G401.6 (cell line): ENCODE results near the gene EDN2.

ENCODE experiments used
- FAIRE-seq: peaks from 2 replicates; lab custom pipeline; 2012; peaks lifted over from hg19 to GRCh38; lab: Jason Lieb, UNC

EDN2 gene

GRCh38 chr1:41483001-41483850 is 1.3 kb downstream of the EDN2 start:
- no peak for FAIRE-seq

- FAIRE-seq, result no peak
Measured at GRCh38 chr1:41482001-41482765, 2.3 kb downstream of the EDN2 start.

- no peak for FAIRE-seq
Measured at GRCh38 chr1:41481109-41481775, 3.2 kb downstream of the EDN2 start.

GRCh38 chr1:41480204-41481108 is 4.0 kb downstream of the EDN2 start:
- FAIRE-seq, result no peak

- FAIRE-seq, result no peak
Measured at GRCh38 chr1:41479808-41480160, 4.7 kb downstream of the EDN2 start.

- no peak for FAIRE-seq
Measured at GRCh38 chr1:41479000-41479807, 5.3 kb downstream of the EDN2 start.

- FAIRE-seq, result no peak
Measured at GRCh38 chr1:41478118-41478748, 6.2 kb downstream of the EDN2 start.

DNA sequence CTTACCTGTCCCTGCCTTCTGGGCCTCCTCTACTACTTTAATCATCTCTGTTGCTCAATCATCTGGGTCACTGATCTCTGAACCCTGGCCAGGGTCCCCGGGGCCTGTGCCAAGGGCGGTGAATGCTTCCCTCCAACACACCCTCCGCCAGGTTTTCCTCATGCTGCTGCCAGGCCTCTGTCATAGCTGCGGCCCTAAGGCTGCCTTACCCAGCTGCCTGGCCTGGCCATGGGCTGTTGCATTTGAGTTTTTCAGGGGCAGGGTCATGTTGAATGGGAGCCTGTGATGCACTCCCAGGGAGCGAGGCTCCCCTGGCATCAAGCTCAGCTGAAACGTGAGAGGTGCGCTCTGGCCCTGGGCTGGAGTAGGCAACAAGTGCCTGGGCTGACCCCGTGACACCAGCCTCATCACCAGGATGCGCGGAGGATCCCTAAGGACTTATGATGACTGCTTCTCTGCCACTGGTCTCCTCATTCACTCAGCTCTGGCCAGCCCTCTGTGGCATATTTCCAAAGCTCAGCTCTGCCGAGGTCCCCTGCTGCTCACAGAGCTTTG is 7.6 kb downstream of the EDN2 start:
- FAIRE-seq, result no peak

- FAIRE-seq, result no peak
Measured at GRCh38 chr1:41475859-41476567, 8.5 kb downstream of the EDN2 start.

DNA sequence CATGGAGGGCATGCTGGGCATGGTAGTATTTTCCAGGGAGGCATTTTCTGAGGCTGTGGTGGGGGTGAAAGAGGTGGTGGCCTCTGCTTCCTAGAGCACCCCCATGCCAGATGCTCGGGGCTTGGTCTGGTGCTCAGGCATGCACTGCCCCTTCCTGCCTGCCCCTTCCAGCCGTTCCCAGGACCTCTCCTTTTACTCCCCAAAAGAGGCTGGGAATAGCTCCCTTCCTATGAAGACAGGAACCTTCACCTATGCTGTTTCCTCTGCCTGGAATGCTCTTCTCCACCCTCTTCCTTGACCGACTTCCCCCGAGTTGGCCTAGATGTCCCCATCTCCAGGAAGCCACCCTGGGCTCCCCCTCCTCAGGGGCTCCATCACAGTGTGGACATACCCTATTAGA is 9.1 kb downstream of the EDN2 start:
- no peak for FAIRE-seq

GRCh38 chr1:41474490-41475271 is 9.8 kb downstream of the EDN2 start:
- FAIRE-seq, result no peak

DNA sequence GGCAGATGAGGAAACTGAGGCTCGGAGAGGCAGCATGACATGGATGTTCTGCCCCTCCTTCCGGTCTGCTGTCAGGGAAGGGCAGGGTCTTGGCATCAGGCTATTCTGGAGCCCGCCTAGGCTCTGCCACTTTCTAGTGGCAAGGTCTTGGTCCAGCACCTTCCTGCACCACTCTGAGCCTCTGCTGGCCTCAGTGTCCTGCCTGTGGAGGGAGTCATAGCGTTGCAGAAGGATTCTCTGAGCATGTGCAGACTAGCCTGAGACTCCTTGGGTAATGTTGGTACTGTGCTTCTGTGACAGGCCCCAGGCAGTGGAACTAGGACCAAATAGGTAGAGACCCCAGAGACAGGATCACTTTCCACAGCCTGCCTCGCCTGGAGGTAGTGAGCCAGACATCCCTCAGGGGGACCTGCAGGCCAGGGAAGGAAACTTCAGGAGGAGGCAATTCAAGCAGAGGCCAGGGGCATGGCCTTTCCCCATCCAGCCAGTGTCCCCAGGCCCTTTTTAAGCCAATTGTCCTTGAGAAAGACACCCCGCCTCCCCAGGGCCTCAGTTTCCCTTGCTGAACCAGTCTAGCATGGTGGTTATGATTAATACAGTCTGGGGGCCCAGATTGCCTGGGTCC is 10.6 kb downstream of the EDN2 start:
- FAIRE-seq, result no peak

DNA sequence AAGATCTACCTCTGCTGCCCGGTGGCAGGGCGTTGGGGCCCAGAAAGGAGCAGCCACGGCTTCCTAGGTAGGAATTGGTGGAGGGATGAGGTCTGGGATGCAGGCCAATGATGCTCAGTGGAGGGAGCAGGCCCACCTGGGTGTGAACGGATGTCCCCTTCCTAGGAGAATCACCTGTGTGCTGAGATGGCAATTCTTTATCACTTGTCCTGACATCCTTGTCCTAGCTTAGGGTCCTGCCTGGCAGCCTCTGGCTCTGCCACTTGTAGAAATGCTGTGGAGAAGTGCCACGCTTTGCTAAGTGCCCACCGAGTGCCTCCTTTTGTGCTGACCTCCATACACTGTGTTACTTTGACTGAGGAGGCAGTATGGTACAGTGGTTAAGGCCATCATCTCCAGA is 12.8 kb downstream of the EDN2 start:
- FAIRE-seq, result no peak

GRCh38 chr1:41469706-41470105 is 14.8 kb downstream of the EDN2 start:
- no peak for FAIRE-seq

DNA sequence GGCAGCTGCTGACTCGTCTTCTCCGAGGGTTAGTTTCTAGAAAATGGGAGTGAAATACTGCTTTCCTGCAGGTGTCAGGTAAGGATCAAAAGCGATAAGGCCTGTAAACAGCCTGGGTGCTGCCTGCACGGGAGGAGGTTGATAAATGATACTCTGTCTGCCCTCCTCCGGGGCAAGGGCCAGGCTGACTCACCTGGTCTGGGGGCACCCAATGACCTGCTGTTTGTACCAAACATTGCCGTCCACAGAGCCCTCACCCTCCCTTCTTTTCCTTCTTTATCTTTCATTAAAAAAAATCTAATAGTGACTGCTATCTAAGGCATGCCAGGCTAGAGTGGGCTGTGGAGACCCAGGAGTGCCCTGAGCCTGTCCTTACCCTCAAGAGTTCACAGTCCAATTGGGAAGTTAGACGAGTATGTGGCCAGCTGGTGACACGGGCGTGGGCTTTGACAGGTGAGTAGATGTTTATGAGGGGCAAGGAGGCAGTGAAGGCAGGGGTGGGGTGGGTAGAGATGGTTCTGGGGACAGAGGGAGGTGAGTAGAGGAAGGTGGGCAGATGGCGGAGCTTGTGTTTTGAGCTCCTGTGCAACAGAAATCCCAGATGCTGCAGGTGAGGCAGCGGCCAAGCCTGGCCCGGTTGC is 16.2 kb downstream of the EDN2 start:
- FAIRE-seq, result no peak

GRCh38 chr1:41467673-41468072 is 16.8 kb downstream of the EDN2 start:
- no peak for FAIRE-seq

DNA sequence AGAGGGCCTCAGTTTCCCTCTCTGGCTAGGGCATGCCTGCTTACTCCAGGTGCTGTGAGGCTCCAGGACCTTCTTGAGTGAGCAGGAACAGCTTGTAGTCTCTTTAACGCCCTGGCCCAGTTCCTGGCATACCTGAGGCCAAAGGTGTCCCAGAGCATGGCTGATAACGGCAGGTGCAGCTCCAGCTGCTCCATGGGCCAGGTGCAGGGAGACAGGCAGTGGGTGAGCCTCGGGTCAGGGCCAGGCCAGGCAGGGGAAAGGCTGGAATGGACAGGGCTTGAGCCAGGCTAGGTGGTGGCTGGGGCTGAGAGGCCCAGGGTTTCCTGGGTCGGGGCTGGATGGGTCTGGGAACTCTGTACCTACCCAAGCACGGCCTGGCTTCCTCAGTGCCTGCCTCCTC is 18.3 kb downstream of the EDN2 start:
- FAIRE-seq, result no peak

DNA sequence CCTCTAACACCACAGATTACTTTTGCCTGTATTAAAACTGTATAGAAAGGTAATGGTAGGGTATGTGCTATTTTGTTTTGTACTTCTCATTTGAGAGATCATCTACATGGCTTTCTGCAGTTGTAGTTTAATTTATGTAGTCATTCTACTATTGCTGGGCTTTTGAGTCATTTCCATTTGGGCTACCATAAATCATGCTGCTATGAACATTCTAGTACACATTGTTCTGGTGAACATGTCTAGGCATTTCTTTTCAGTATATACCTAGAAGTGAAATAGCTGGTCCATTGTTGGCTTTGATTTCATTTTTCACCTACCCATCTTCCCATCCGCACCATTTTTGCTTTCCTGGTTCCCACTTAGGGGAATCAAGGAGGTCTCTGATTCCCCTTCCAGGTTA is 18.7 kb downstream of the EDN2 start:
- no peak for FAIRE-seq
